HG02943 (cell line): ENCODE data around the gene GSTA5.
"Not testable (repeated sequence)": the region's sequence is repeated elsewhere in the genome, so short reads cannot be mapped to it uniquely, and the experiment has no call there.

Experiments
- ATAC-seq: cut with Tn5 transposase; IDR thresholded peaks from one replicate; pipeline ENCODE4 v1.9.1; 2021; ENCODE audit warnings: mild to moderate bottlenecking, low read depth, moderate library complexity; ENCODE audit not compliant: unreplicated experiment

GSTA5 gene

DNA sequence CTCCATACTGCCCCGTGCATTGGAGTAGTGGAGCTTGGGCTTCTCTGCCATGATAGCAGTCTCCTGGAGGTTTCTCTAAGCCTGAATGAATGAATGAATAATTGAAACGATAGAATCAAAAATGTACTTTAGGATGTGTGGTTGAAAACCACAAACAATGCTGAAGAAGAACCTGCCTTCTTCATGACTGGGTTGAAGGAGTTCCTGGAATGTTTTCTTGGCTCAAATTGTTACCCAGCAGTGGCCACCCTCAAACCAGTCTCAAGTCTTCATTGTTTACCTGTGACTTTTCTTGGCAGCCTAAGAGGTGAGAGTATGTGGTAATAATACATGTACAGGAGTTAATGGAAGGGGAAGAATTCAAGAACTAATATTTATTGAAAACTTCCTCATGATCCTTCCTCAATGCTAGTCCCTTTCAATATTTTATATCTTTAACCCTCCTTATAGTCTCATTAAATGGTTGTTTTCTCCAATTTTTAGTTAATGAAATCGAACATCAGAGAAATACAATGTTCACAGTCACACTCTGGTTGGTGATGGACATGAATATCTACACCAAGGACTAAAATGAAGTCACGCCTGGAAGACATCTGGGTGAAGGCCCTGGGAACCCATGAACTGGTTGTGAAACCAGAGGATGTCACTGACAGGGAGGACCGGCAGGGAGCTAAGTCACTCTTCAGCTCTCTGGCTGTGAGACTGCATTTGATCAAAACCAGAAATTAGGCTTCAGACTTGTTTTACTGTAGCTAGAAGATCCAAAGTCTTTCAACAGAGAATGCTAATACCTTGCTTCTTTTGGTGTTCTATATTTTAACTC is at the start of gene GSTA5:
Gene GSTA5, minus strand, starts transcription at position 51 of the 823 bp plus-strand sequence.
- no peak for ATAC-seq

DNA sequence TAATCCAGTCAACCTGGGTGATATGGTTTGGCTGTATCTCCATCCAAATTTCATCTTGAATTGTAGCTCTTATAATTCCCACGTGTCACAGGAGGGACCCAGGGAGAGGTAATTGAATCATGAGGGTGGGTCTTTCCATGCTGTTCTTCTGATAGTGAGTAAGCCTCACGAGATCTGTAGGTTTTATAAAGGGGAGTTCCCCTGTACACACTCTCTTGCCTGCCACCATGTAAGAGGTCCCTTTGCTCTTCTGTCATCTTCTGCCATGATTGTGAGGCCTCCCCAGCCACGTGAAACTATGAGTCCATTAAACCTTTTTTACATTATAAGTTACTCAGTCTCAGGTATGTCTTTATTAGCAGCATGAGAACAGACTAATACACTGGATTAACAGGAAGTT is 49.4 kb upstream of the GSTA5 start:
- no peak for ATAC-seq

DNA sequence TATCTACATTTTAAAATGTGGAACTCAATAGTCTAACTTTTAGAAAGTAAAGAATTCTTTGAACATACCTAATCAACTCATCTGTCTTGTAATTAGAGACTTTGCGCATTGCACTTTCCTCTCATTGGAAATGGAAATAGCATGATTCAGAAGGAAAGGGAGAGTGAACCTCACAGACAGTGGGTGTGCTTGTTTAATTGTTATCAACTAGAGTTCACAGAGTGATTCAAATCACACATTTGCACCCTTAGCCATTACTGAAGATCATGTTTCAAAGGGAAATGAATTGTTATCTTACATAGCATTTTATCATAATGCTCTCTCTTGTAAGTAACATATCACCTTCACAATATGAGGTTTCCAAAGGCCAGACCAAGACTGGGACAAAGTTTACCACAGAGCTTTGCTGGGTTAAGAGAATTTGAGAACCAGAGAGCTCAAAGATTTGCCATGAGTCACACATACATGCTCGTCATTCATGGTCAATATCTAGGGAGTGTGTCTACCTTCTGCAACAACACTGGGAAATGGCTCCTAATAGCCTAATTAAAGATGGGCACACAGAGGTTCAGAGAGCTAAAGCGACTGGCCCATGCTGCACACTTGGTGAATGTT is 47.4 kb upstream of the GSTA5 start:
- ATAC-seq = no peak

DNA sequence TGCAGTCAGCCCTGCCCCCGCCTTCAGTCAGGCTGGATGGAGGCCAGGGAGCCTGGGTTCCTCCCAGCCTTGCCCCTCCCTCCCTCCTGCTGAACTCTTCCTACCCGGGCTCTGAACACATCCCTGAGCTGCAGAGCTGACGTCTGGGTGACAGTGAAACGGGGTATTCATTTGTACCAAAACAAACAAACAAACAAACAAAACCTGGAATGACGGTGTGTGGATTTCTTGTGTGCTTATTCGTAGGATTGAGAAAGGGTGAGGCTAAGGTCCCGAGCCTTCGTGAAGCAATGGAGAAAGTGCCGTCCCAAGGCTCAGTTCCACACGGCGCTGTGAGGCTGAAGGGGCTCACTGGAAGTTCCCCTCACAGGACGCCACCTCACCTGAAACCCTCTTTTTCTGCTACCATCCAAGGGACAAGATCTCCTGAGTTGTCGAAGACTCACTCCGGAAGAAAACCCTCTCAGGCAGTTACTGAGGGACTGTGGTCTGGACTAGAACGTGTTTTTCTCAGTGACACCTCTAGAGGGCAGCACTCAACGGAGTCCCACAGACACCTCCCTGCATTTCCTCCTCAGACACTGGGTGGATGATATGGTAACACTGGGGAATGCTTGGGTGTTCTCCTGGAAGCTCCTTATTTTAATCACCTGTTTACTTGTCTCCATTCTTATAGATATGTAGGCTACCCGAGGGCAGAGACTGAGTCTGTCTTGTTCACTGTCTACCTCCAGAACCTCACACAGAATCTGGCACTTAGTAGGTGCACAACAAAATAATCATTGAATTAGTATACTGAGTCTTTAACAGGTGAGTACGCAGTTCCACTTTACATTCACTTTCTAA is 41.6 kb upstream of the GSTA5 start:
- peak; percentile 95 for ATAC-seq

DNA sequence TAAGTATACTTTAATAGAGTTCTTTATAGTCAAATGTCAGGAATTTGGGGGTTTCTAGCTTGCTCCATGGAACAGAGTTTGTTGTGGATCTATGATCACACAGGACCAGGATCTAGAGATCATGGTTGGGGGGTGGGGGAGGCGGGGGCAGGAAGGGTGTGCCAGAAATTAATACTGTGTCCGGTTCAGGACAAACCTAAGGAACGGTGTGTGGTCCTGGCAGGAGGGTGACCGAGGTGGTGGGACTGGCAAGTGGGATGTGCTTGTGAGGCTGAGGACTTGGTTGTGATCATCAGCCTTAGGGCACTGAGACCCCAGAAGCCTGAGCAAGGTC is 41.0 kb upstream of the GSTA5 start:
- ATAC-seq = no peak

DNA sequence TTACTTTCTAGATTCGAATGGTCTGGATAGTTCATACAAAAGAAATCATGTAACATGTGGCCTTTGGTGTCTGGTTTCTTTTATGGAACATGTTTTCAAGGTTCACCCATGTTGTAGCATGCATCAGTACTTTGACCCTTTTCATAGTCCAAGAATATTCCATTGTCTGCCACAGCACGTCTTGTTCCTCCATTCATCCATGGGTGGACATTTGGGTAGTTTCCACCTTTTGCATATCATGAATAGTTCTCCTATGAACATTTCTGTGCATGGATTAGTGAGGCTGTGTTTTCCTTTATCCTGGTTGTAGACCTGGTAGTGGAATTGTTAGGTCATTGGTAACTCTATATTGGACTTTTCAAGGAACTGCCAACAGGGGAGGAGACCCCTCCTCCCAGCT is 37.2 kb upstream of the GSTA5 start:
- no peak for ATAC-seq

DNA sequence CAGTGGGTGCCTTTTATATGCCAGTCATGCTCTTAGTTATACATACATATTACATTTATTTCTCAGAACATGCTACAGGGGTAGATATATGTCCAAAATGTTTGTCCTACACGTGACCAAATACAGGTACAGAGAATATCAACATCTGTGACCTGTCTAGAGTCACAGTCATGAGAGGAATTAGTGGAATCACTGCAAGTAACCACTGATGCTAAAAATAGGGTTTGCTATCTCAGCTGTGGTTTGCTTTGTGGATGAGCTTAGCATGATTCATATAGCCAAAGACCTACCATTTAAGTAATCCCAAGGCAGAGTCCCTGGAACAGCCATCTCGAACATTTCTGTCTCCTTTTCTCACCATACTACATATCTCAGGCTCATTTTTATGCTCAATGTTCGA is 36.6 kb upstream of the GSTA5 start:
- ATAC-seq = no peak

DNA sequence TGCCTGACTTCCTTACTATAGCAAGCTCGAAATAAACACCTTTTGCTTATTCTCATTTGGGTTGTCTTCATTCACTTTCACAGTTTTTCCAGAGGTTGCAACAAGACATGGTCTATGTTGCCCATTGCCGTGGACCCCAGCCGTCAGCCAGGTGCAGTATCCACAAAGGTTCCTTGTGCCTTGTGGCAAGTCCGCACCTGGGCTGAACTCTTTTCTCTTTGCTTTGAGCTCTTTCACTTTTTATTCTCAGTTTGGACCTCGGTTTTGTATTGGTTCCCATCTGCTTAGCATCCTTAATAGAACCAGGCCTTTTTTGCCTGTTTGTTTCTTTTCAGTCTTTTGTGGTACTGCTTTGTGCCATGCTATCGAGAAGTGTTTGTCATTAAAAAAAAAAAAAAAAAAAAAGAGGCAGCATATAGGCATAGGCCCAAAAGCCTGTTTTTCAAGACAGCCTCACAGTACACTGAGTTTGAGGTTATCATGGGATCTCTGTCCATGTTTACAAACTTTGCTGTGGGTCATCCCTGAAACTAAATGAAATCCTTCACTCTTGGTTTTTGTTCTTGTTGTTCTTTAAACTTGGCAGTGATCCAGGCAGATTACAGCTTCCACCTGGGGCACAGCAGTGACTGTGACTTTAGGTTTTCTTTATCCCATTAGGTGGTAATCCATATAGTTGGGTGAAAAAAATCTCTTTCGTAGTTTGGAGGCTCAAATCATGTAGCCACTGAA is 35.6 kb upstream of the GSTA5 start:
- ATAC-seq = no peak

DNA sequence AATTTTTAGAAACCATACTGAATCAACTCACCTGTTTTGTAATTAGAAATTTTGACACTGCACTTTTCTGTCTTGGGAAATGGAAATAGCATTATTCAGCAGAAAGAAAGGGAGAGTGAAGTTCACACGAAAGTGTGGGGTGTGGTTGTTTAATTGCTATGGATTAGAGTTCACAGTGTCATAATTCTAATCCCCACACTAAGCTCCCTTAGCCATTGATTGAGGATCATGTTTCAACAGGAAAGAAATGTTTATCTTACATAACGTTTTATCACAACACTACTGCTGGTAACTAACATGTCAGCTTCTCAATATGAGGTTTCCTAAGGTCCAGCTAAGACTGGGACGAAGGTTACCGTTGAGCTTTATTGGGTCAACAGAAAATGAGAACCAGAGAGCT is 31.4 kb upstream of the GSTA5 start:
- ATAC-seq = no peak

DNA sequence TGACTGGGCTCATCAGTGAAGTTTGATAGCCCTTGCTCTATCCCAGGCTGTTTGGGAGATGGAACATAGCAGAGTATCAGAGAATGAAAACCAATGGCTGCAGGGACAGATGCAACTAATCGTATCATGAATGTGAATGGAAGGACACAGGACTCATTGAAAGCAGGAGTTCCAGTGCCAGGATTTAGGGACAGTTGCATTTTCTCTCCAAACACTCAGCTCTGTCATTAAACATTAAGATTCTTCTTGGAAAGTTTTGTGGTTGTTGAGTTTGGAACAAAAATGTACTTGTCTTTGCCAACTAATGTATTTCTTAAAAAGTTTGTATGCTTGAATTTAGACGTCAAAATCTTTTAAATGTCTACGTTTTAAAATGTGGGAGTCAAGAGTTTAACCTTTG is 31.0 kb upstream of the GSTA5 start:
- ATAC-seq = no peak

DNA sequence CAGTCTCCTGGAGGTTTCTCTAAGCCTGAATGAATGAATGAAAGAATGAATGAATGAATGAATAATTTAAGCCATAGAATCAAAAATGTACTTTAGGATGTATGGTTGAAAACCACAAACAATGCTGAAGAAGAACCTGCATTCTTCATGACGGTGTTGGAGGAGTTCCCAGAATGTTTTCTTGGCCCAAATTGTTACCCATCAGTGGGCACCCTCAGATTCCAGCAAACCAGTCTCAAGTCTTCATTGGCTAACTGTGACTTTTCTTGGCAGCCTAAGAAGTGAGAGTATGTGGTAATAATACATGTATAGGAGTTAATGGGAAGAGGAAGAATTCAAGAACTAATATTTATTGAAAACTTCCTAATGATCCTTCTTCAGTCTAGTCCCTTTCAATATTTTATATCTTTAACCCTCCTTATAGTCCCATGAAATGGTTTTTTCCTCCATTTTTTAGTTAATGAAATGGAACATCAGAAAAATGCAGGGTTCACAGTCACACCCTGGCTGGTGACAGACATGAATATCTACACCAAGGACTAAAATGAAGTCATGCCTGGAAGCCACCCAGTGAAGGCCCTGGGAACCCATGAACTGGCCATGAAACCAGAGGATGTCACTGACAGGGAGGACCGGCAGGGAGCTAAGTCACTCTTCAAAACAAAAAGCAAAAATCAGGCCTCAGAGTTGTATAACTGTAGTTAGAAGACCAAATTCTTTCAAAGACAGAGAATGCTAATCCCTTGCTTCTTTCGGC is 29.9 kb upstream of the GSTA5 start:
- not testable (repeated sequence) for ATAC-seq

DNA sequence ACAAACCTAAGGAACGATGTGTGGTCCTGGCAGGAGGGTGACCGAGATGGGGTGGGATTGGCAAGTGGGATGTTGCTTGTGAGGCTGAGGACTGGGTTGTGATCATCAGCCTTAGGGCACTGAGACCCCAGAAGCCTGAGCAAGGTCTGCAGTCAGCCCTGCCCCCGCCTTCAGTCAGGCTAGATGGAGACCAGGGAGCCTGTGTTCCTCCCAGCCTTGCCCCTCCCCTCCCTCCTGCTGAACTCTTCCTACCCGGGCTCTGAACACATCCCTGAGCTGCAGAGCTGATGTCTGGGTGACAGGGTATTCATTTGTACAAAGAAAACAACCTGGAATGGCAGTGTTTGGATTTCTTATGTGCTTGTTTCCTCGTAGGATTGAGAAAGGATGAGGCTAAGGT is 28.3 kb upstream of the GSTA5 start:
- not testable (repeated sequence) for ATAC-seq

DNA sequence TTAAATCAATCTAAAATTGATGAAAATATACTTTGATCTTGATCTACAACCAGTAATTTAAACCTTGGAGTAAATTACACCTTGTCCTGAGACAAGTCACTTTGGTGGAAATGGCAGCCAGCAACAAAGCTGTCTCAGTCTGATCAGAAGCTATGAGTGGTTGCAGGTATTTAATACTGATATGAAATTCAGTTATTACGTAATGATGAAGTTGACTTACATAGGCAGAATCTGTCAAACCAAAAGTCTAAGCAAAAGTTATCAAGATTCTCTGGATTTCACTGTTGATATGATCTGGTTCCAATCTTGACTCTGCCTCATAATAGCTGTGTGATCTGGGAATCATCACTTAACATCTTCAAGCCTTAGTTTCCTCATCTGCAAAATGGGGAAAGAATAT is 27.6 kb upstream of the GSTA5 start:
- no peak for ATAC-seq

DNA sequence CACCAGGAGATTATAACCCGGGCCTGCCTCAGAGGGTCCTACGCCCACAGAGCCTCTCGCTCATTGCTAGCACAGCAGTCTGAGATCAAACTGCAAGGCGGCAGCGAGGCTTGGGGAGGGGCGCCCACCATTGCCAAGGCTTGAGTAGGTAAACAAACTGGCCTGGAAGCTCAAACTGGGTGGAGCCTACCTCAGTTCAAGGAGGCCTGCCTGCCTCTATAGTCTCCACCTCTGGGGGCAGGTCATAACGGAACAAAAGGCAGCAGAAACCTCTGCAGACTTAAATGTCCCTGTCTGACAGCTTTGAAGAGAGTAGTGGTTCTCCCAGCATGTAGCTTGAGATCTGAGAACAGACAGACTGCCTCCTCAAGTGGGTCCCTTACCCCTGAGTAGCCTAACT is 20.5 kb upstream of the GSTA5 start:
- not testable (repeated sequence) for ATAC-seq

DNA sequence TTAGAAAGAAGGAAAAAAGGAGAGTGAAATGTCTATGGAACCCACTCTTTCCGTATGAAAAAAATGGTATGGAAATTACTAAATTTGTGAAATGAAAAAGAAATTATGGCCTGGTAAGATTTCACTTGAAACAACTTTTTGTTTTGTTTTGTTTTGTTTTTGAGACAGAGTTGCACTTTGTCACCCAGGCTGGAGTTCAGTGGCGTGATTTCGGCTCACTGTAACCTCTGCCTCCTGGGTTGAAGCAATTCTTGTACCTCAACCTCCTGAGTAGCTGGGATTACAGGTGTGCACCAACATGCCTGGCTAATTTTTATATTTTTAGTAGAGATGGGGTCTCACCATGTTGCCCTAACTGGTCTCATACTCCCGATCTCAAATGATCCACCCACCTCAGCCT is 17.8 kb upstream of the GSTA5 start:
- no peak for ATAC-seq

DNA sequence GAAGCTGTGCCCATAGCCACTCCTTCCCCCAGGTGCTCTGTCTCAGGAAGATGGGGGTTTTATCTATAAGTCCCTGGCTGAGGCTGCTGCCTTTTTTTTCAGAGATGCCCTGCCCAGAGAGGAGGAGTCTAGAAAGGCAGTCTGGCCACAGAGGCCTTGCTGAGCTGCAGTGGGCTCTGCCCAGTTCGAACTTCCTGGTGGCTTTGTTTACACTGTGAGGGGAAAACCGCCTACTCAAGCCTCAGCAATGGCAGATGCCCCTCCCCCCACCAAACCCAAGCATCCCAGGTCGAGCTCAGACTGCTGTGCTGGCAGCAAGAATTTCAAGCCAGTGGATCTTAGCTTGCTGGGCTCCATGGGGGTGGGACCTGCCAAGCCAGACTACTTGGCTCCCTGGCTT is 15.5 kb upstream of the GSTA5 start:
- ATAC-seq = not testable (repeated sequence)

DNA sequence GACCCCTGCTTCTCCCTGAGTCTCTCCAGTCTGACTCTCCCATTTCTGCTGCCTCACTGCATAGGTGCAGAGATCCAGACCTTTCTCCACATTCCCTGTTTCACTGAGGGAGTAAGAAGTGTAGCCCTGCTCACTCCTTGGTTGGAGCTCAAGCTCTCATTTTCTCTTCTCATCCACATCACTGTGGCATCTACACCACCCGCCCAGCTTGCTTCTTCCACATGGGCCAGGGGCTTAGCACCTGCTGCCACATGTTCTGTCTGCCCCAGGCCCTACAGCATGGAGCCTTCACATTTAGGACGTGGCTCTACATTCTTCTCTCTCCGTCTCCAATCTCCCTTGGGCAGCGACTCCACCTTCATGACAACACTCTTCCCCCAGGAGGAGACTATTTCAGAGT is 8.5 kb upstream of the GSTA5 start:
- ATAC-seq = no peak

DNA sequence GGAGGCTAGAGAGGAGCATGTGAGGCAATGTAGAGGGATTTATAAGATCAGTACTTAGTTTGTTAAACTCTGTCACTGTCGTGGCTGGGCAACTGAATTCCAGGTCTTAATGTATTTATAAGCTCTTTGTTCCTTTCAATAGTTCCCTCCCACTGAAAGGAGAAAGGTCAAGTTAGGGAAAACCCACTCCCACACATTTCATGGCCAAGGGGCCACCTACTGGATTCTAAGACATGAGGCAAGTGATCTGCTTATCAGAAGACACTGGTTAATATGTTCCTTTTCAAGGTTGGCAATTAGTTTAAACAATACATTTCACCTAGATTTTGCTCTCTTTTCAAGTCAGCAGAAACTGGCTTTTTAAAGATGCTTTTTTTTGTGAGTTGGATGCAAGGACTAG is 5.4 kb upstream of the GSTA5 start:
- no peak for ATAC-seq

DNA sequence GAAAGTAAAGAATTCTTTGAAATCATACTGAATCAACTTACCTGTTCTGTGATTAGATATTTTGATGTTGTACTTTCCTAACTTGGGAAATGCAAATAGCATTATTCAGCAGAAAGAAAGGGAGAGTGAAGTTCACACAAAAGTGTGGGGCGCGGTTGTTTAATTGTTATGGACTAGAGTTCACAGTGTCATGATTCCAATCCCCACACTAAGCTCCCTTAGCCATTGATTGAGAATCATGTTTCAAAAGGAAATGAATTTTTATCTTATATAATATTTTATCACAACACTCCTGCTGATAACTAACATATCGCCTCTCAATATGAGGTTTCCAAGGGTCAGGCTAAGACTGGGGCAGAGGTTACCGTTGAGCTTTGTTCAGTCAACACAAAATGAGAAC is 3.0 kb upstream of the GSTA5 start:
- no peak for ATAC-seq
